Skeletal muscle tissue (tissue), 4 donors: Measurements from ENCODE around the gene ARHGAP25. TPM values are rescaled to one million over a fixed set of nuclear protein-coding genes. Genes with fewer than 3 reads are reported as not detected.

Source experiments
- H3K27ac ChIP-seq: one replicate; pipeline ENCODE4 v1.7.0; 2013; ENCODE audit warnings: mild to moderate bottlenecking, low read depth, low read length, inconsistent platforms
- H3K27me3 ChIP-seq, 3 donors: one replicate each; pipeline ENCODE4 v1.7.0; 2013; ENCODE audit warnings: low read length in 3 of 3; ENCODE audit not compliant: control insufficient read depth in 3 of 3, insufficient read depth in 3 of 3
- H3K36me3 ChIP-seq, 3 donors: one replicate each; pipeline ENCODE4 v1.7.0; 2013; ENCODE audit warnings: low read length in 3 of 3; ENCODE audit not compliant: control insufficient read depth in 3 of 3, insufficient read depth in 3 of 3
- H3K4me1 ChIP-seq, 3 donors: one replicate each; pipeline ENCODE4 v1.7.0; 2013; ENCODE audit warnings: low read length in 3 of 3, mild to moderate bottlenecking in 3 of 3; ENCODE audit not compliant: control insufficient read depth in 3 of 3, insufficient read depth in 3 of 3
- H3K4me3 ChIP-seq, 3 donors: one replicate each; pipeline ENCODE4 v1.7.0; 2013; ENCODE audit warnings: low read length in 3 of 3
- H3K9ac ChIP-seq, 3 donors: one replicate each; pipeline ENCODE4 v1.7.0; 2013; ENCODE audit warnings: low read length in 3 of 3, mild to moderate bottlenecking in 3 of 3, moderate library complexity in 2 of 3, low read depth in 1 of 3
- H3K9me3 ChIP-seq, 3 donors: one replicate each; pipeline ENCODE4 v1.7.0; 2013; ENCODE audit warnings: low read length in 3 of 3; ENCODE audit not compliant: control insufficient read depth in 3 of 3
- total RNA-seq: library from RNA; depleted of rRNA; stranded (reverse); fragments of >200 nt; gene quantifications from one replicate; pipeline ENCODE4 v1.2.3, GENCODE V29; 2014
- donor health status: Osteomylitis.

Gene ARHGAP25
- total RNA-seq, 1 donor from 2014 or later: 4.7 TPM

DNA sequence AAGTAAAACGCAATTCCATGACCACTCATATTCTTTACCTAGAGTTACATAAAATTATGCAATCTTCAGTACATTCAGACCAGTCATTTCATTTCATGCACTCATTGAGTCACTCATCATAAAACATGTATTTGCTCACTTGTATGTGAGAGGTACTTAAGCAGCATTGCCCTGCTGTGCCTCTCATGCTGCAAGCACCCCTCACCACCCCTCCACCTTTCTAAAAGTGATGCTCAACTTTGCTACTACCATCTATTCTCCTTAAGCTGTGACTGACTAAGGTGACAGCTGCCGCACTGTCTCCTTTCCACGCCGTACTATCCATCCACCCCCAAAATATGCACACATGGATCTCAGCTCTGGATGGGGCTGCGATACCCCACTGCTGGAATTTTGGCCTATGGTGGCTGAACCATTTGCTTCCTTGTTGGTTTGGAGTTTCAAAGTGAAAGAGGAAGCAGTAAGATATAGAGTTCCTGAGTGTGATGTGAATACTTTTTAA is 7.2 kb downstream of the ARHGAP25 start:
- Histone ChIP-seq H3K4me1 (peaks cover 0 to 3% (median 0%) of the 10 kb centered on the region in 3 donors), H3K36me3 (no peaks in the 10 kb centered on the region), H3K9me3 (no peaks in the 10 kb centered on the region), H3K27ac (no peak overlapping the region), H3K4me3 (no peak overlapping the region), H3K9ac (no peak overlapping the region), H3K27me3 (no peaks in the 10 kb centered on the region)

DNA sequence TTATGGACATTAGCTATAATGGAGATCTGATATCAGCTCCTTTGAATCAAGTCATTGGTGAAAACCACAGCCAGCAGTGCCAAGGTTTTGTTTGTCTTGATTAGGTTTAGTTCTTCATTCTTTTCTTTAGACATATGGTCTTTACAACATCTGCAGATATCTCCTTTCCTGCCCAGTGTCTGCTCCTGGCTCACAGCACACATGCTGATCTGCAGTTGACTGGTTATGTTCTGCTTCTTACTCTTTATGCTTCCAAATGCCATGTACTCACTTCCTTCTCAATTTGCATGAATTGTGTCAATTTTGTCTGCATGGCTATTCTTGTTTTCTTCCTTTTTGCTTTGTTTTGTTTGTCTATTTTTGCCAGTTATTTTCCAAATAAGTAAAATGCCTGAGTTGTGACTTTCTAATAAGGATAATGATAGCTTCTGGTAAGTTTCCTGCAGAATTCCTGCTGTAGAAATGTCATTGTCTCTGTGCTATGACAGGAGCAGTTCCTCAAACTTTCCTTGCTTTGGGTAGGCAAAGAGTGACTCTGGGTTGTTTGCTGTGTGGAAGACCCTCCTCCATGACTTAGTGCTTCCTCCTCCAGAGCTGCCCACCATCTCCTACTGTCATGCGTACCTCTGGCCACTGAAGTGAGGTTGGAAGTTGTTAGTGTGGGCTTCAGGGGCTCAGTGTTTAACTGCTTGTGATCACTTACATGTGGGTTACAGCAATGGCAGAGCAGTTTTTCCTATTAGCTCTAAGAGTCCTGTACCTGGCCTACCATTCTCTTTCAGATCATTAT is 8.2 kb downstream of the ARHGAP25 start:
- Histone ChIP-seq H3K27ac (no peak overlapping the region), H3K36me3 (no peaks in the 10 kb centered on the region), H3K9me3 (no peaks in the 10 kb centered on the region), H3K27me3 (no peaks in the 10 kb centered on the region), H3K4me3 (no peak overlapping the region), H3K4me1 (peaks cover 0 to 3% (median 0%) of the 10 kb centered on the region in 3 donors), H3K9ac (no peak overlapping the region)

- Histone ChIP-seq H3K4me1 (peaks cover 0 to 3% (median 0%) of the 10 kb centered on the region in 3 donors), H3K36me3 (no peaks in the 10 kb centered on the region), H3K27me3 (no peaks in the 10 kb centered on the region), H3K9me3 (no peaks in the 10 kb centered on the region), H3K27ac (no peak overlapping the region), H3K9ac (no peak overlapping the region), H3K4me3 (no peak overlapping the region)
These were observed 8.9 kb downstream of the ARHGAP25 start for GRCh38 chr2:68743531-68743930.

DNA sequence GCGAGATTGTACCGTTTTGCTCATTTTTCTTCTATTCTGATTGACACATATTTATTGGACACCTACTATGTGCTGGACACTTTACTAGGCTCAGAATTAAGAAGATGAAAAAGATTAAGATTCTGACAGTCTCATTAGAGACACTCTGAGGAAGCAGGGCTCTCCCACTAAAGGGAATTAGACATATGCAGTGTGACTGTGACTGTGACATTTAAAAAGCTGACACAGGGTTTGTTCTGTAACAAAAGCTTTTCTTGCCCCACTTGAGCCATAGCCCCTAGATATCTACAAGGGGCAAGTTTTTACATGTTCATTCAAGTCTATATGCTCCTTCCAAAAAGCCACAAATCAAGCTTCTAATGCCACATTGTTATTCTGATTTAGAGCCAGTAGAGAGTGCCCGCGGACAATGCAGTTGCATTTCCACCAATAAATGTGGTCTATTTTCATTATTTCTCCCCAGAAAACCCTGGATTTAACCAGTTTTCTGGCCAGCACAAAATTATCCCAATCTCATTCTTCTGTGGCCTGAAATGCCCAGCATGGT is 9.8 kb downstream of the ARHGAP25 start:
- H3K4me3 ChIP-seq: no peak overlapping the region
- H3K36me3 ChIP-seq: no peaks in the 10 kb centered on the region
- no peaks in the 10 kb centered on the region for H3K27me3 ChIP-seq
- no peaks in the 10 kb centered on the region for H3K9me3 ChIP-seq
- peaks cover 0 to 3% (median 0%) of the 10 kb centered on the region in 3 donors for H3K4me1 ChIP-seq
- no peak overlapping the region for H3K9ac ChIP-seq
- H3K27ac ChIP-seq: no peak overlapping the region

- Histone ChIP-seq H3K36me3 (no peaks in the 10 kb centered on the region), H3K4me1 (peaks cover 0 to 3% (median 0%) of the 10 kb centered on the region in 3 donors), H3K4me3 (no peak overlapping the region), H3K27ac (no peak overlapping the region), H3K9me3 (no peaks in the 10 kb centered on the region), H3K9ac (no peak overlapping the region), H3K27me3 (no peaks in the 10 kb centered on the region)
These were observed 10.4 kb downstream of the ARHGAP25 start for GRCh38 chr2:68745006-68745405.

GRCh38 chr2:68746408-68746807 is 11.8 kb downstream of the ARHGAP25 start:
- no peak overlapping the region for H3K27ac ChIP-seq
- no peaks in the 10 kb centered on the region for H3K9me3 ChIP-seq
- H3K27me3 ChIP-seq: no peaks in the 10 kb centered on the region
- H3K36me3 ChIP-seq: no peaks in the 10 kb centered on the region
- H3K9ac ChIP-seq: no peak overlapping the region
- H3K4me3 ChIP-seq: no peak overlapping the region
- H3K4me1 ChIP-seq: no peaks in the 10 kb centered on the region

- Histone ChIP-seq H3K27me3 (no peaks in the 10 kb centered on the region), H3K36me3 (no peaks in the 10 kb centered on the region), H3K27ac (no peak overlapping the region), H3K9ac (no peak overlapping the region), H3K9me3 (no peaks in the 10 kb centered on the region), H3K4me3 (no peak overlapping the region), H3K4me1 (peaks cover 0 to 4% (median 0%) of the 10 kb centered on the region in 3 donors)
These were observed 12.8 kb downstream of the ARHGAP25 start for GRCh38 chr2:68747413-68747812.

DNA sequence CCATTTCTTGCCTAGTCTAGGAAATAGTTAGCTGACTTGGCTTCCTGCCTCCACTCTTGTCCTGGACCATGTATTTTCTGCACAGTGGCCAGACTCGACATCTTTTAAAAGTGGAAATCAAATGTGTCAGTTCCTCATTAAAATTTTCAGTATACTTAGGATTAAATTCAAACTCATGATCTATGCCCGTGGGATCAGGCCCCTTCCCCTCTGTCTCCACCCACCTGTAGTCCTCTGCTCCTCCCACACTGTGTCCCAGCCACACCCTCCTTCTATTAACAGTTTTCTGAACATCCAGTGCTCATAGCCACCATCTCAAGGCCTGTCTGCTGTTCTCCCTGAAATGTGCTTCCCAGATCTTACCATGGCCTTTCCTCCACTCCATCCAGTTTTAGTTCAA is 13.3 kb downstream of the ARHGAP25 start:
- Histone ChIP-seq H3K9ac (no peak overlapping the region), H3K4me1 (peaks cover 0 to 4% (median 0%) of the 10 kb centered on the region in 3 donors), H3K27me3 (no peaks in the 10 kb centered on the region), H3K27ac (no peak overlapping the region), H3K4me3 (no peak overlapping the region), H3K9me3 (no peaks in the 10 kb centered on the region), H3K36me3 (no peaks in the 10 kb centered on the region)

DNA sequence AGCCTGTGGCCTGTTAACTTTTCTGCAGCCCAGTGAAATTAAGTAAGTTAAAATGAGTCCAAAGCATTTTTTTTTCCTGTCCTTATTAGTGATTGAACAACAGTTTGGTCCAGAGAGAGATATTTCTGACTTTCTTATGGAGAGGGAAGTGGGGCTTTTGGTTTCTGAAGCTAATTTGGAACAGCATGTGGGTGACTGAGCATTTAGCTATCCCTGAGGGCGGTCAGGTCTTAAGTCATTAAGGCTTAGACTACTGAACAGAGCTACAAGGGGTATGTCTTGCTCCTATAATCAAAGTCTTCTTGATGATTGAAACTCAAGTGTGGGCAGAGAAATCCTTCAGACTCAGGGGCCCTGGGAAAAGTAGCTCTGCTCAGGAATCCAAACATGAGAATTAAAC is 14.0 kb downstream of the ARHGAP25 start:
- H3K27me3 ChIP-seq: no peaks in the 10 kb centered on the region
- no peaks in the 10 kb centered on the region for H3K36me3 ChIP-seq
- H3K9me3 ChIP-seq: no peaks in the 10 kb centered on the region
- H3K4me3 ChIP-seq: no peak overlapping the region
- H3K9ac ChIP-seq: no peak overlapping the region
- no peak overlapping the region for H3K27ac ChIP-seq
- peaks cover 0 to 4% (median 0%) of the 10 kb centered on the region in 3 donors for H3K4me1 ChIP-seq

DNA sequence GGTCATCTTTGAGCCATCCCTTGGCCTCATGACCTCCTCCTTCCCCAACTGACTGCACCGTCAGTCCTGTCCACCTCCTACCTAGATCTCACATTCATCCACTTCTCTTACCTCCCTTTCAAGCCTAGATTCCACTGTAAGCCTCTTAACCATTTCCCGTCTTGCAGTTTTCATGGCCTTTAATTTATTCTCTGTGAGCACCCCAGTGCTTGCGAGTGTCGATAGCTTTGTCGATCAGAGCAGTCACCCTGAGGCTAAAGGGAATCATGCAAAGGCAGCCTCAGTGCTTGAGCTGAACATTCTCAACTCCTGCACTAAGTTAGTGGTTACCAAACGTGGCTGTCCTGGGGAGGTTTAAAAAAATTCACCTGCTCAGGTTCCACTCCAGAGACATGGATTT is 14.7 kb downstream of the ARHGAP25 start:
- H3K9ac ChIP-seq: no peak overlapping the region
- H3K4me3 ChIP-seq: no peak overlapping the region
- peaks cover 0 to 4% (median 0%) of the 10 kb centered on the region in 3 donors for H3K4me1 ChIP-seq
- no peaks in the 10 kb centered on the region for H3K27me3 ChIP-seq
- no peaks in the 10 kb centered on the region for H3K36me3 ChIP-seq
- H3K27ac ChIP-seq: no peak overlapping the region
- no peaks in the 10 kb centered on the region for H3K9me3 ChIP-seq
